ENCODE results near the gene ARHGAP42. TPM values are rescaled to one million over a fixed set of nuclear protein-coding genes. Genes with fewer than 3 reads are reported as not detected.
"Not testable (repeated sequence)": the region's sequence is repeated elsewhere in the genome, so short reads cannot be mapped to it uniquely, and the experiment has no call there.

ARHGAP42 gene
- total RNA-seq, 2 experiments from 2014 or later: not detected

- CTCF ChIA-PET; DNase-seq; H3K4me3 Mint-ChIP-seq; intact Hi-C loops (cut with DNase I, micrococcal nuclease); H3K36me3 Mint-ChIP-seq (ENCODE audit: low read depth); H3K4me1 Mint-ChIP-seq; POLR2A ChIA-PET; H3K27ac Mint-ChIP-seq; ATAC-seq; H3K27me3 Mint-ChIP-seq: not testable (repeated sequence)
- H3K9me3 Mint-ChIP-seq (ENCODE audit: low read depth): peaks cover 21% of the 10 kb centered on the region
Observed at GRCh38 chr11:100750566-100750891, 63.4 kb downstream of the ARHGAP42 start.

GRCh38 chr11:100752371-100753171 is 65.5 kb downstream of the ARHGAP42 start:
- POLR2A ChIA-PET: no interaction called here

GRCh38 chr11:100753172-100753543 is 66.1 kb downstream of the ARHGAP42 start:
- Mint-ChIP-seq H3K4me3 (no peak overlapping the region), H3K36me3 (ENCODE audit: low read depth) (peaks cover 4% of the 10 kb centered on the region), H3K4me1 (no peaks in the 10 kb centered on the region), H3K27me3 (no peaks in the 10 kb centered on the region), H3K27ac (no peak overlapping the region), H3K9me3 (ENCODE audit: low read depth) (peaks cover 20% of the 10 kb centered on the region)
- intact Hi-C loops (cut with DNase I, micrococcal nuclease): no loop called here
- no peak for DNase-seq
- ATAC-seq: no peak
- ChIA-PET CTCF (interaction anchor here (0.6 kb wide), 1 partner anchor 57 kb away, joined by 3 read pairs; no protein-coding TSS in a partner anchor), POLR2A (no interaction called here)

More at GRCh38 chr11:100752371-100753171, 65.5 kb downstream of the ARHGAP42 start:
- intact Hi-C loops (cut with DNase I, micrococcal nuclease): no loop called here
- ATAC-seq (no peak), DNase-seq (no peak)
- Mint-ChIP-seq H3K27ac (no peak overlapping the region), H3K4me3 (no peak overlapping the region), H3K9me3 (ENCODE audit: low read depth) (peaks cover 20% of the 10 kb centered on the region), H3K4me1 (no peaks in the 10 kb centered on the region), H3K36me3 (ENCODE audit: low read depth) (peaks cover 4% of the 10 kb centered on the region), H3K27me3 (no peaks in the 10 kb centered on the region)
- CTCF ChIA-PET: interaction anchor here (0.6 kb wide), 1 partner anchor 57 kb away, joined by 3 read pairs; no protein-coding TSS in a partner anchor

GRCh38 chr11:100753571-100753970 is 66.5 kb downstream of the ARHGAP42 start:
- intact Hi-C loops (cut with DNase I, micrococcal nuclease): no loop called here
- H3K4me1 Mint-ChIP-seq: no peaks in the 10 kb centered on the region
- ChIA-PET CTCF (no interaction called here), POLR2A (no interaction called here)
- no peak overlapping the region for H3K4me3 Mint-ChIP-seq
- peaks cover 20% of the 10 kb centered on the region for H3K9me3 Mint-ChIP-seq (ENCODE audit: low read depth)
- H3K36me3 Mint-ChIP-seq (ENCODE audit: low read depth): peaks cover 4% of the 10 kb centered on the region
- H3K27me3 Mint-ChIP-seq: no peaks in the 10 kb centered on the region
- ATAC-seq (no peak), DNase-seq (no peak)
- no peak overlapping the region for H3K27ac Mint-ChIP-seq

GRCh38 chr11:100756559-100756958 is 69.5 kb downstream of the ARHGAP42 start:
- no peaks in the 10 kb centered on the region for H3K4me1 Mint-ChIP-seq
- H3K27ac Mint-ChIP-seq: no peak overlapping the region
- POLR2A ChIA-PET: no interaction called here
- H3K9me3 Mint-ChIP-seq (ENCODE audit: low read depth): peaks cover 2% of the 10 kb centered on the region
- no peak for ATAC-seq
- no peak overlapping the region for H3K4me3 Mint-ChIP-seq
- no peak for DNase-seq
- H3K36me3 Mint-ChIP-seq (ENCODE audit: low read depth): no peaks in the 10 kb centered on the region
- intact Hi-C loops (cut with DNase I, micrococcal nuclease): no loop called here
- CTCF ChIA-PET: no interaction called here
- H3K27me3 Mint-ChIP-seq: no peaks in the 10 kb centered on the region

GRCh38 chr11:100757646-100758045 is 70.6 kb downstream of the ARHGAP42 start:
- ATAC-seq (no peak), DNase-seq (no peak)
- Mint-ChIP-seq H3K4me1 (no peaks in the 10 kb centered on the region), H3K27ac (no peak overlapping the region), H3K9me3 (ENCODE audit: low read depth) (peaks cover 4% of the 10 kb centered on the region), H3K36me3 (ENCODE audit: low read depth) (no peaks in the 10 kb centered on the region), H3K4me3 (no peak overlapping the region), H3K27me3 (no peaks in the 10 kb centered on the region)
- intact Hi-C loops (cut with DNase I, micrococcal nuclease): no loop called here
- CTCF ChIA-PET: no interaction called here
- POLR2A ChIA-PET: no interaction called here

- no peak overlapping the region for H3K27ac Mint-ChIP-seq
- no peaks in the 10 kb centered on the region for H3K36me3 Mint-ChIP-seq (ENCODE audit: low read depth)
- CTCF ChIA-PET: interaction anchor here (0.7 kb wide), 1 partner anchor 228 kb away, joined by 3 read pairs; no protein-coding TSS in a partner anchor
- H3K27me3 Mint-ChIP-seq: no peaks in the 10 kb centered on the region
- intact Hi-C loops (cut with DNase I, micrococcal nuclease): no loop called here
- ATAC-seq (no peak), DNase-seq (no peak)
- POLR2A ChIA-PET: no interaction called here
- no peak overlapping the region for H3K4me3 Mint-ChIP-seq
- no peaks in the 10 kb centered on the region for H3K4me1 Mint-ChIP-seq
- peaks cover 1% of the 10 kb centered on the region for H3K9me3 Mint-ChIP-seq (ENCODE audit: low read depth)
Observed at GRCh38 chr11:100759106-100759505, 72.0 kb downstream of the ARHGAP42 start.

- Mint-ChIP-seq H3K9me3 (ENCODE audit: low read depth) (peaks cover 1% of the 10 kb centered on the region), H3K27me3 (no peaks in the 10 kb centered on the region), H3K4me3 (no peak overlapping the region), H3K4me1 (no peaks in the 10 kb centered on the region), H3K36me3 (ENCODE audit: low read depth) (no peaks in the 10 kb centered on the region), H3K27ac (no peak overlapping the region)
- intact Hi-C loops (cut with DNase I, micrococcal nuclease): no loop called here
- CTCF ChIA-PET: interaction anchor here (0.5 kb wide), 1 partner anchor 220 kb away, joined by 3 read pairs; no protein-coding TSS in a partner anchor
- ATAC-seq: no peak
- POLR2A ChIA-PET: no interaction called here
- DNase-seq: no peak
Observed at GRCh38 chr11:100759856-100760255, 72.8 kb downstream of the ARHGAP42 start.

- ChIA-PET POLR2A (no interaction called here), CTCF (no interaction called here)
- Mint-ChIP-seq H3K4me1 (no peaks in the 10 kb centered on the region), H3K27ac (no peak overlapping the region), H3K4me3 (no peak overlapping the region), H3K27me3 (no peaks in the 10 kb centered on the region), H3K36me3 (ENCODE audit: low read depth) (no peaks in the 10 kb centered on the region), H3K9me3 (ENCODE audit: low read depth) (peaks cover 1% of the 10 kb centered on the region)
- intact Hi-C loops (cut with DNase I, micrococcal nuclease): no loop called here
- no peak for DNase-seq
- ATAC-seq: no peak
Observed at GRCh38 chr11:100760744-100761143, 73.7 kb downstream of the ARHGAP42 start.

GRCh38 chr11:100761841-100762240 is 74.8 kb downstream of the ARHGAP42 start:
- CTCF ChIA-PET: no interaction called here
- no peaks in the 10 kb centered on the region for H3K4me1 Mint-ChIP-seq
- ATAC-seq (no peak), DNase-seq (no peak)
- H3K4me3 Mint-ChIP-seq: no peak overlapping the region
- POLR2A ChIA-PET: no interaction called here
- no peaks in the 10 kb centered on the region for H3K27me3 Mint-ChIP-seq
- H3K9me3 Mint-ChIP-seq (ENCODE audit: low read depth): peaks cover 1% of the 10 kb centered on the region
- H3K36me3 Mint-ChIP-seq (ENCODE audit: low read depth): no peaks in the 10 kb centered on the region
- intact Hi-C loops (cut with DNase I, micrococcal nuclease): no loop called here
- H3K27ac Mint-ChIP-seq: no peak overlapping the region

- CTCF ChIA-PET: no interaction called here
- POLR2A ChIA-PET: no interaction called here
- ATAC-seq: no peak
- Mint-ChIP-seq H3K4me3 (no peak overlapping the region), H3K27me3 (no peaks in the 10 kb centered on the region), H3K27ac (no peak overlapping the region), H3K9me3 (ENCODE audit: low read depth) (peaks cover 1% of the 10 kb centered on the region), H3K36me3 (ENCODE audit: low read depth) (no peaks in the 10 kb centered on the region), H3K4me1 (no peaks in the 10 kb centered on the region)
- no peak for DNase-seq
- intact Hi-C loops (cut with DNase I, micrococcal nuclease): no loop called here
Observed at GRCh38 chr11:100766764-100767163, 79.7 kb downstream of the ARHGAP42 start.

GRCh38 chr11:100769165-100769564 is 82.1 kb downstream of the ARHGAP42 start:
- Mint-ChIP-seq H3K27me3 (no peaks in the 10 kb centered on the region), H3K9me3 (ENCODE audit: low read depth) (no peaks in the 10 kb centered on the region), H3K27ac (no peak overlapping the region), H3K4me1 (no peaks in the 10 kb centered on the region), H3K4me3 (no peak overlapping the region), H3K36me3 (ENCODE audit: low read depth) (no peaks in the 10 kb centered on the region)
- ChIA-PET CTCF (interaction anchor here (0.6 kb wide), 1 partner anchor 216 kb away, joined by 3 read pairs; no protein-coding TSS in a partner anchor), POLR2A (no interaction called here)
- intact Hi-C loops (cut with DNase I, micrococcal nuclease): no loop called here
- DNase-seq: no peak
- ATAC-seq: no peak
